Pulmonary artery endothelial cell (primary cell): ENCODE results near the gene ZFR2. TPM values are rescaled to one million over a fixed set of nuclear protein-coding genes. Genes with fewer than 3 reads are reported as not detected.

Experiments
- total RNA-seq: library from RNA; depleted of rRNA; stranded (reverse); fragments of >200 nt; gene quantifications from 2 replicates; pipeline ENCODE4 v1.2.3, GENCODE V29; 2014

The ZFR2 gene
- total RNA-seq, 1 donor from 2014 or later, result not detected

Other genes starting within 250 kb of the ZFR2 start
- 33.8 and 41.9 TPM in 2 replicates for gene CACTIN, start 242.2 kb downstream of the ZFR2 start, total RNA-seq
- 15.4 and 22.5 TPM in 2 replicates for gene PIP5K1C, start 168.6 kb downstream of the ZFR2 start, total RNA-seq
- not detected in 2 replicates for gene TJP3, start 160.7 kb downstream of the ZFR2 start, total RNA-seq
- gene APBA3, start 107.3 kb downstream of the ZFR2 start, total RNA-seq, result 17.5 and 29.0 TPM in 2 replicates
- 41.2 and 49.6 TPM in 2 replicates for gene MRPL54, start 106.4 kb downstream of the ZFR2 start, total RNA-seq
- not detected in 2 replicates for gene RAX2, start 96.8 kb downstream of the ZFR2 start, total RNA-seq
- gene MATK, start 82.7 kb downstream of the ZFR2 start, total RNA-seq, result under 0.01 TPM in 1 of 2 replicates, not detected in the other
- gene ATCAY, start 11.6 kb upstream of the ZFR2 start, total RNA-seq, result not detected in 2 replicates
- not detected in 2 replicates for gene NMRK2, start 64.0 kb upstream of the ZFR2 start, total RNA-seq
- gene DAPK3, start 102.1 kb upstream of the ZFR2 start, total RNA-seq, result 165 and 166 TPM in 2 replicates
- 2,342 and 4,009 TPM in 2 replicates for gene EEF2, start 116.4 kb upstream of the ZFR2 start, total RNA-seq
- 26.5 and 49.2 TPM in 2 replicates for gene PIAS4, start 138.7 kb upstream of the ZFR2 start, total RNA-seq
- 12.5 and 12.9 TPM in 2 replicates for gene ZBTB7A, start 197.9 kb upstream of the ZFR2 start, total RNA-seq